Stimulated activated CD8-positive, alpha-beta memory T cell treated with anti-CD3 and anti-CD28 coated beads, Interleukin-12 subunit alpha, Interleukin-12 subunit beta, amount 100 ng/mL, for 24 hours (primary cell): ENCODE data around the gene DTD1.

Experiments
- DNase-seq: peaks from one replicate; pipeline ENCODE4 v3.0.0-alpha.2; 2020; ENCODE audit errors: extremely low read depth

Gene DTD1

GRCh38 chr20:18662279-18663040 lies 74.6 kb downstream of the DTD1 start:
- no peak for DNase-seq

- no peak for DNase-seq
Observed at GRCh38 chr20:18663932-18664331, 76.1 kb downstream of the DTD1 start.

- DNase-seq = no peak
Observed at GRCh38 chr20:18665135-18665534, 77.3 kb downstream of the DTD1 start.

- DNase-seq = no peak
Observed at GRCh38 chr20:18666803-18667415, 79.1 kb downstream of the DTD1 start.

GRCh38 chr20:18669241-18670019 lies 81.6 kb downstream of the DTD1 start:
- no peak for DNase-seq

GRCh38 chr20:18671203-18671710 lies 83.4 kb downstream of the DTD1 start:
- no peak for DNase-seq

- no peak for DNase-seq
Observed at GRCh38 chr20:18672834-18673233, 85.0 kb downstream of the DTD1 start.

GRCh38 chr20:18676396-18676795 lies 88.5 kb downstream of the DTD1 start:
- no peak for DNase-seq

- DNase-seq = no peak
Observed at GRCh38 chr20:18677126-18677525, 89.3 kb downstream of the DTD1 start.

- DNase-seq = no peak
Observed at GRCh38 chr20:18678549-18679419, 90.9 kb downstream of the DTD1 start.

GRCh38 chr20:18683839-18684238 lies 96.0 kb downstream of the DTD1 start:
- no peak for DNase-seq

GRCh38 chr20:18684775-18685174 lies 96.9 kb downstream of the DTD1 start:
- no peak for DNase-seq

- no peak for DNase-seq
Observed at GRCh38 chr20:18685406-18685805, 97.6 kb downstream of the DTD1 start.

GRCh38 chr20:18686696-18687095 lies 98.8 kb downstream of the DTD1 start:
- DNase-seq = no peak

GRCh38 chr20:18688676-18689075 lies 100.8 kb downstream of the DTD1 start:
- DNase-seq = no peak

- DNase-seq = no peak
Observed at GRCh38 chr20:18689557-18689956, 101.7 kb downstream of the DTD1 start.

- DNase-seq = no peak
Observed at GRCh38 chr20:18692447-18692846, 104.6 kb downstream of the DTD1 start.

GRCh38 chr20:18694071-18694470 lies 106.2 kb downstream of the DTD1 start:
- DNase-seq = no peak

- no peak for DNase-seq
Observed at GRCh38 chr20:18695175-18695574, 107.3 kb downstream of the DTD1 start.

- no peak for DNase-seq
Observed at GRCh38 chr20:18698735-18699380, 111.0 kb downstream of the DTD1 start.

- DNase-seq = no peak
Observed at GRCh38 chr20:18701969-18702368, 114.1 kb downstream of the DTD1 start.
